Epithelial cell of proximal tubule (primary cell): ENCODE results near the gene SYF2. TPM values are rescaled to one million over a fixed set of nuclear protein-coding genes. Genes with fewer than 3 reads are reported as not detected.
A peak's percentile ranks its signal among the peaks of the same experiment; 100 is the strongest.

Experiments used
- DNase-seq: peaks from one replicate; pipeline ENCODE4 v3.0.0-alpha.2; 2011; ENCODE audit warnings: low read depth
- H3K4me3 ChIP-seq: 2 replicates; pipeline ENCODE4 v1.5.1; 2011; ENCODE audit warnings: low read depth, mild to moderate bottlenecking, low read length
- total RNA-seq: library from RNA; depleted of rRNA; stranded (reverse); fragments of >200 nt; gene quantifications from 2 replicates; pipeline ENCODE4 v1.2.3, GENCODE V29; 2015
- TF ChIP-seq, protein P1 (sequence below): conservative IDR thresholded peaks from 2 replicates; pipeline ENCODE4 v1.5.1; 2012; ENCODE audit warnings: low read depth, mild to moderate bottlenecking, low read length

Gene SYF2
- total RNA-seq, 1 donor from 2014 or later, result 48.4 TPM

DNA sequence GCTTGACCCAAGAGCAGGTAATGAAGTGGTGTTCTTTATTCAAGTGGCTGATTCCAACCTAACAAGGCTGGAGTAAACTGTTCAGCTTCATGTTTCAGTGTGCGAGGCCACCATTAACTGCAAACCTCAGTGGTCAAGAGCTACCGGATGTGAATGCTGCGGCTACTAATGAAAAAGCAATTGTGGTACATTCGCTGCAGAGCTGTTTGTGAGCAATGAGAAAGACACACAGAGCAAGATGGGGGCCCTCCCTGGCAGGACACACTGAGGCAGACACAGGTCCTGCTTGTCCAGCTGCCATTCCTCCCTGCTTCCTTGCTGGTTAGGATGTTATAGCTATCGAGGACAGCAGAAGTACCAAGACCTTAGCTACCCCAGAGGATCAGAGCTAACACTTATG, 26.1 kb downstream of the SYF2 start:
- TF ChIP-seq, protein P1, sequence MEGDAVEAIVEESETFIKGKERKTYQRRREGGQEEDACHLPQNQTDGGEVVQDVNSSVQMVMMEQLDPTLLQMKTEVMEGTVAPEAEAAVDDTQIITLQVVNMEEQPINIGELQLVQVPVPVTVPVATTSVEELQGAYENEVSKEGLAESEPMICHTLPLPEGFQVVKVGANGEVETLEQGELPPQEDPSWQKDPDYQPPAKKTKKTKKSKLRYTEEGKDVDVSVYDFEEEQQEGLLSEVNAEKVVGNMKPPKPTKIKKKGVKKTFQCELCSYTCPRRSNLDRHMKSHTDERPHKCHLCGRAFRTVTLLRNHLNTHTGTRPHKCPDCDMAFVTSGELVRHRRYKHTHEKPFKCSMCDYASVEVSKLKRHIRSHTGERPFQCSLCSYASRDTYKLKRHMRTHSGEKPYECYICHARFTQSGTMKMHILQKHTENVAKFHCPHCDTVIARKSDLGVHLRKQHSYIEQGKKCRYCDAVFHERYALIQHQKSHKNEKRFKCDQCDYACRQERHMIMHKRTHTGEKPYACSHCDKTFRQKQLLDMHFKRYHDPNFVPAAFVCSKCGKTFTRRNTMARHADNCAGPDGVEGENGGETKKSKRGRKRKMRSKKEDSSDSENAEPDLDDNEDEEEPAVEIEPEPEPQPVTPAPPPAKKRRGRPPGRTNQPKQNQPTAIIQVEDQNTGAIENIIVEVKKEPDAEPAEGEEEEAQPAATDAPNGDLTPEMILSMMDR, result no peak
- no peak overlapping the region for H3K4me3 ChIP-seq
- DNase-seq, result no peak

DNA sequence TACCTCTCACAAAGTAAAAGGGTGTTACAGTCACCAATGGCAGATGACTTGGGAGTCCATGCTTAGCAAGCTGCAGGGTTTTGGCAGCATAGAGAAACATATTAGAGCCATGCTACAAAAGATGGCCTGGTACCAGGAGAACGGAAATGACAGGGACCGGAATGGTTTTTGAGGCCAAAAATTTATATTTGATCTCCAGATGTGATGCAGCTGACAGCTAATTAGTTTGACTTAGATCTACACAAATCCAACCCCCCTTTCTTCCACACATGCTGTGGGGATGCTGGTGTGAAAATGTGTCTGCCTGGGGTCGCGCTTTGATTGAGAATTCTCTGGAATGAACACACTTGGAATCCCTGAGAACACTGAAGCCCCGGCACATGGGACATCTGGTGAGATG, 26.5 kb downstream of the SYF2 start:
- no peak for DNase-seq
- no peak overlapping the region for H3K4me3 ChIP-seq
- TF ChIP-seq, protein P1, result no peak

DNA sequence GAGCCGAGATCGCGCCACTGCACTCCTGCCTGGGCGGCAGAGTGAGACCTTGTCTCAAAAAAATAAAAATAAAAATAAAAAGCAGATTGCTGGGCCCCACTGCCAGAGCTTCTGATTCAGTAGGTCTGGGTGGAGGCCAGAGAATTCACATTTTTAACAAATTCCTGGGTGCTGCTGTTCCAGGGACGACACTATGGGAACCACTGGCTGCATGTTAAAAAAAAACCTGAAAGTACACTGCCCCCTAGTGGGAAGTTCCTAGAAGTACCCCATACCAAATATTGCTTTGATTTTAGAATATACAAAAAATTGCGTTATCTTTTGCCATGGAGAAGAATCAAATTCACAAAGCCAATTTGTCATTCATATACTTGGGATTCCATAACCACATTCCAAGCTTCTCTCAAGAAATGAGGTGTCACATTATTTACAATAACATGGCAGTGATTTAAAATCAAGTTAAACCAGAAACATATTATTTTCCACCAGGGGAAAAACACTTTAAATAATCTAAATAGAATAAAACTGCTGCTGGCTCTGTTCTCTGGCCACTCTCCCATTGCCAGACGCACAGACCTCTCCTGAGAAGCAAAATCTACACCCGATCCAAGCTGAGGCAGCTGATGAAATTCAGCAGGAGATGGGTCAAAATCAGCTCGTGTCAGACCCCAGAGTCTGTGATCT, 27.4 kb downstream of the SYF2 start:
- TF ChIP-seq, protein P1, result peak; percentile 72
- no peak overlapping the region for H3K4me3 ChIP-seq
- DNase-seq, result no peak

DNA sequence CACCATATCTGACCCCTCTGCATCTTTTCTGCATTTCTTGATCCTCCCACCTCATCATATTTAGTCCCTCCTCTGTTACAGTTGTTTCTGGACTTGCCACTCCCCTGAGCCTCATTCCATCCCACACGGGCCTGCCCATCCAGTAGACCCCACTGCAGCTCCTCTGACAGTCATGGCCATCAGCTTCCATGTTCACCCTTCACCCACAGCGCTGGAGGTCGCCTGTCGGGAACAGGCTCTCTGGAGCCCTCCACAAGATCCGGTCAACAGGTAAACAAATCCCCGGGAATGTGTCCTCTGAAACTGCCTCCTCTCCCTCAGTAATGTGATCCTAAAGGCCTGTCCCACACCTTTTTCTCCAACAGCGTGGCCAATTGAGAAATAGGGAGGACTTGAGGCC, 31.3 kb downstream of the SYF2 start:
- TF ChIP-seq, protein P1, result no peak
- DNase-seq, result no peak
- H3K4me3 ChIP-seq, result no peak overlapping the region

DNA sequence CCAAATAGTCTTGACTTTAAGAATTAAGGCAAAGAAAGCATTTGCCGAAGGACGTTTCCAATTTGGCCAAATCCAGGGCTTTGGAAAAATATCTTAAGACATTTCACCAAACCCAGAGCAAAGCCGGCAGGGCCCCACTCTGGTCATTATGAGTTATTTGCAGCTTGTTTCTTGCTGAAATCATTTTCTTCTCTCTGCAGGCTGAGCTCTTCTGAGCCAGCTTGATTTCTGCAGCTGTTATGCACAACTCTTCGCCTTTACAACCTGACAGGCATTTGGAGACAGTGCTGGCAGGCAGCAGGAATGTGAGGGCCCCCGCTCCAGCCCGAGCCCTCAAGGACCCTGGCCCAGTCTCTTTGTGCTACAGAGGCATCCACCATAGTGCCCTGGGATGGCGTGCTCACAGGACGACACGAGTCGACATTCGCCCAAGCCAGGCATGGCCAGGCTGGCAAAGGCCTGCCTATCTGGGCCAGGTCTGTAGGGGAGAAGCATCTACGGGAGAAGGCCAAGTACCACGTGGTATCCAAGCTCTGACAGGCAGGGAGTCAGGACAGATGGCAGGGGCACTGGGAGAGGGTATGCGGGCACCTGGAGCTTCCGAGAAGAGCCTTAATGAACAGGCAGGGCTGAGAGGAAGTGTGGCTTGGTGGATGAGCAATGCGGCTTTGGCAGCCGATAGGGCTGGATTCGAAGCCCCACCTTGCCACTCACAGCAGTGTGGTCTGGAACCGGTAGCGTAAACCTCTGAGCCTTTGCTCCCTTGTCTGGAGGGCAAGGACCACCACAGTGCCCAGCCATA, 32.3 kb downstream of the SYF2 start:
- no peak for DNase-seq
- H3K4me3 ChIP-seq, result no peak overlapping the region
- TF ChIP-seq, protein P1, result no peak

DNA sequence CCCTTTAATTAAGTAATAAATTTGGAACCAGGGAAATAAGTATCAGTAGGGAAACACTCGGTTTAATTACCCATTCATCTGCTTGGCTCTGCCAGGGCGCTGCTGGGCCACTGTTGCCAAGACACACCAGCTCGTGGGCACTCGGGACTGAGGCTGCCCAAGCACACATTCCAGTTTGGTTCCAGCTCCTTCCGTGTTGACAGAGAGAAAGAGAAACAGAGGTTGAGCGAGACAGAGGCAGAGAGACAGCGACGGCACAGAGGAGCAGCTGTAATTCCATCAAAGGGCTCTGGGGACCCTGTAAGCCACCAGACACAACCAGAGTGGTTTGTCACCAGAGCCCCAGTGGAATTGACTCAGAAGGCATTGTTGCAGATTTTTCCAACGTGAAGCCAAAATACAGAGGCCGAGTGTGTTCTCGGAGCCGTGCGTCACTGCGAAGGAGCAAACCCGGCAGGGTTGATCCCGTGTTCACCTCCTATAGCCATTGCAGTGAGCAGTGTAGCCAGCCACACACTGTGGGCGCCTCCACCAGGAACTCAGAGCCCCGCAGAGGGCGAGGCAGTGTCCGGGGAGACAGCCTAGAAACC, 33.5 kb downstream of the SYF2 start:
- no peak for DNase-seq
- TF ChIP-seq, protein P1, result no peak
- no peak overlapping the region for H3K4me3 ChIP-seq
